ENCODE results near the gene DDR2.

The DDR2 gene

GRCh38 chr1:162822391-162823200 is 190.3 kb downstream of the DDR2 start:
- H3K27ac ChIP-seq = no peak overlapping the region
- no peaks in the 10 kb centered on the region for H3K27me3 ChIP-seq (ENCODE audit: insufficient read depth, low read depth)
- no peaks in the 10 kb centered on the region for H4K20me1 ChIP-seq (ENCODE audit: insufficient read depth)
- TF ChIP-seq, protein P1, sequence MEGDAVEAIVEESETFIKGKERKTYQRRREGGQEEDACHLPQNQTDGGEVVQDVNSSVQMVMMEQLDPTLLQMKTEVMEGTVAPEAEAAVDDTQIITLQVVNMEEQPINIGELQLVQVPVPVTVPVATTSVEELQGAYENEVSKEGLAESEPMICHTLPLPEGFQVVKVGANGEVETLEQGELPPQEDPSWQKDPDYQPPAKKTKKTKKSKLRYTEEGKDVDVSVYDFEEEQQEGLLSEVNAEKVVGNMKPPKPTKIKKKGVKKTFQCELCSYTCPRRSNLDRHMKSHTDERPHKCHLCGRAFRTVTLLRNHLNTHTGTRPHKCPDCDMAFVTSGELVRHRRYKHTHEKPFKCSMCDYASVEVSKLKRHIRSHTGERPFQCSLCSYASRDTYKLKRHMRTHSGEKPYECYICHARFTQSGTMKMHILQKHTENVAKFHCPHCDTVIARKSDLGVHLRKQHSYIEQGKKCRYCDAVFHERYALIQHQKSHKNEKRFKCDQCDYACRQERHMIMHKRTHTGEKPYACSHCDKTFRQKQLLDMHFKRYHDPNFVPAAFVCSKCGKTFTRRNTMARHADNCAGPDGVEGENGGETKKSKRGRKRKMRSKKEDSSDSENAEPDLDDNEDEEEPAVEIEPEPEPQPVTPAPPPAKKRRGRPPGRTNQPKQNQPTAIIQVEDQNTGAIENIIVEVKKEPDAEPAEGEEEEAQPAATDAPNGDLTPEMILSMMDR (conservative IDR thresholded peaks at IDR 0.05; ENCODE audit: low read depth, low read length) = no peak
- H3K79me2 ChIP-seq (ENCODE audit: insufficient read depth, low read depth) = no peaks in the 10 kb centered on the region
- H3K4me3 ChIP-seq (IDR thresholded peaks at IDR 0.05; ENCODE audit: insufficient read depth, low read depth, low read length) = no peak overlapping the region
- no peaks in the 10 kb centered on the region for H3K36me3 ChIP-seq (ENCODE audit: insufficient read depth)
- H3K9ac ChIP-seq = no peak overlapping the region
- no peaks in the 10 kb centered on the region for H3K4me1 ChIP-seq (ENCODE audit: low read depth, poor library complexity, severe bottlenecking)
- no peak overlapping the region for H3K4me2 ChIP-seq
- H2AFZ ChIP-seq (ENCODE audit: low read depth) = no peak overlapping the region

GRCh38 chr1:162823231-162823630 is 191.0 kb downstream of the DDR2 start:
- Histone ChIP-seq H3K4me1 (ENCODE audit: low read depth, poor library complexity, severe bottlenecking) (no peaks in the 10 kb centered on the region), H3K27ac (no peak overlapping the region), H3K36me3 (ENCODE audit: insufficient read depth) (no peaks in the 10 kb centered on the region), H3K79me2 (ENCODE audit: insufficient read depth, low read depth) (no peaks in the 10 kb centered on the region), H2AFZ (ENCODE audit: low read depth) (no peak overlapping the region), H4K20me1 (ENCODE audit: insufficient read depth) (no peaks in the 10 kb centered on the region), H3K4me2 (no peak overlapping the region), H3K9ac (no peak overlapping the region), H3K4me3 (IDR thresholded peaks at IDR 0.05; ENCODE audit: insufficient read depth, low read depth, low read length) (no peak overlapping the region), H3K27me3 (ENCODE audit: insufficient read depth, low read depth) (no peaks in the 10 kb centered on the region)
- TF ChIP-seq, protein P1 (conservative IDR thresholded peaks at IDR 0.05; ENCODE audit: low read depth, low read length) = no peak

DNA sequence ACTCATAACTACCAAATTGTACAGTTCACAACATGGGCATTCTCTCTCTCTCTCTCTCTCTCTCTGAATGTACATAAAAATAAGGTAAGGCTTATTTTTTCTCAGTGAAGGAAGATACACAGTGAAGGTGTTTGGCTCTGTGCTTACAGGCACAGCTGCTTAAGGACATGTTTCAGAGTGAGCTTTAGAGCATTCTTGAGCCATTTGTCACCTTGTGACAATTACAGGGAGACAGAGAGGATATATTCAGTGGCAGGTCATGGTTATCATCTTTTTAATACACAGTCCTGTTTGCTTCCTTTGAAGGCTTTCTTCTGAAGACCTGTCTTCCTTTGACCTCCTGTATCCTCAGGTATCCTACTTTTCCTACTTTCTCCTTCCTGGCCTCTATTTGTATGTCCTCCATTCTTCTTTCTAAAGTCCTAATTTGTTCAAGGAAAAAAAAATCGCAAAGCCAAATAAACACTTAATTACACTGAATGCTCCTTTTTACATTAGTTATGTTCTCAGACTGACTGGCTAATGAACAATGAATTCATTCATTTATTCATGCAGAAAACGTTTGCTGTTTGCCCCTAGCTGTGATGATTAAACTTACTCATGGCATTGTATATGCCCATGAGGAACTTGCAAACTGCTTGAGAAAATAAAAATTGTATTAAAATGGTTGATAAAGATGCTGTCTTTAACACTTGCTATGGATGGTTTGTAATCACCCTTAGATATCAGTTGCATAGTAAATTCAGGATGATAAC is 191.7 kb downstream of the DDR2 start:
- no peaks in the 10 kb centered on the region for H3K27me3 ChIP-seq (ENCODE audit: insufficient read depth, low read depth)
- no peak overlapping the region for H3K27ac ChIP-seq
- no peak overlapping the region for H3K4me2 ChIP-seq
- no peaks in the 10 kb centered on the region for H3K79me2 ChIP-seq (ENCODE audit: insufficient read depth, low read depth)
- H4K20me1 ChIP-seq (ENCODE audit: insufficient read depth) = no peaks in the 10 kb centered on the region
- no peak overlapping the region for H2AFZ ChIP-seq (ENCODE audit: low read depth)
- H3K4me3 ChIP-seq (IDR thresholded peaks at IDR 0.05; ENCODE audit: insufficient read depth, low read depth, low read length) = no peak overlapping the region
- H3K36me3 ChIP-seq (ENCODE audit: insufficient read depth) = no peaks in the 10 kb centered on the region
- H3K4me1 ChIP-seq (ENCODE audit: low read depth, poor library complexity, severe bottlenecking) = no peaks in the 10 kb centered on the region
- TF ChIP-seq, protein P1 (conservative IDR thresholded peaks at IDR 0.05; ENCODE audit: low read depth, low read length) = no peak
- no peak overlapping the region for H3K9ac ChIP-seq

DNA sequence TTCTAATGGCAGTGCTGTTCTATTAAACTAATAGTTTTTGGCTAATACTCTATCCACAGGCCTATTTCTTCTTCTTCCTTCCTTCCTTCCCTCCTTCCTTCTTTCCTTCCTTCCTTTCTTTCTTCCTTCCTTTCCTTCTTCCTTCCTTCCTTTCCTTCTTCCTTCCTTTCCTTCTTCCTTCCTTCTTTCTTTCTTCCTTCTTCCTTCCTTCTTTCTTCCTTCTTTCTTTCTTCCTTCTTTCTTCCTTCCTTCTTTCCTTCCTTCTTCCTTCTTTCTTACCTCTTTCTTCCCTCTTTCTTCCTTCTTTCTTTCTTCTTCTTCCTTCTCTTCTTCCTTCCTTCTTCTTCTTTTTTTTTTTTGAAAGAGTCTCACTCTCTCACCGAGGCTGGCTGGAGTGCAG is 197.0 kb downstream of the DDR2 start:
- Histone ChIP-seq H4K20me1 (ENCODE audit: insufficient read depth) (no peaks in the 10 kb centered on the region), H3K4me1 (ENCODE audit: low read depth, poor library complexity, severe bottlenecking) (peaks cover 8% of the 10 kb centered on the region), H3K9ac (no peak overlapping the region), H3K4me2 (no peak overlapping the region), H3K4me3 (IDR thresholded peaks at IDR 0.05; ENCODE audit: insufficient read depth, low read depth, low read length) (no peak overlapping the region), H3K36me3 (ENCODE audit: insufficient read depth) (no peaks in the 10 kb centered on the region), H3K79me2 (ENCODE audit: insufficient read depth, low read depth) (no peaks in the 10 kb centered on the region), H3K27me3 (ENCODE audit: insufficient read depth, low read depth) (no peaks in the 10 kb centered on the region), H3K27ac (no peak overlapping the region), H2AFZ (ENCODE audit: low read depth) (no peak overlapping the region)
- TF ChIP-seq, protein P1 (conservative IDR thresholded peaks at IDR 0.05; ENCODE audit: low read depth, low read length) = no peak

Data from KMS-11 (cell line).